ENCODE measurements around the gene ALDH1B1. TPM values are rescaled to one million over a fixed set of nuclear protein-coding genes. Genes with fewer than 3 reads are reported as not detected.

Gene ALDH1B1
- total and polyA plus RNA-seq, 7 donors: 24.9 to 120 (median 46.9) TPM

GRCh38 chr9:38372762-38373619 lies 19.5 kb upstream of the ALDH1B1 start:
- no peaks in the 10 kb centered on the region for H3K4me1 ChIP-seq
- H3K36me3 ChIP-seq (ENCODE audit: insufficient read depth in 1 of 2, low read depth in 1 of 2): no peaks in the 10 kb centered on the region
- H3K4me3 ChIP-seq: no peak overlapping the region
- ATAC-seq: no peak
- no peak for DNase-seq
- H3K27me3 ChIP-seq (ENCODE audit: insufficient read depth in 3 of 3, low read length in 2 of 3): no peaks in the 10 kb centered on the region
- no peaks in the 10 kb centered on the region for H3K9me3 ChIP-seq
- intact Hi-C loops (cut with DNase I): no loop called here
- TF ChIP-seq CTCF (IDR thresholded peaks at IDR 0.05): no peak
- WGBS, 3 donors: 62 to 73% (median 66%) methylated on average over 10 of the region's 10 CpGs
- no peak overlapping the region for H3K27ac ChIP-seq

- H3K9me3 ChIP-seq: no peaks in the 10 kb centered on the region
- no peak for TF ChIP-seq CTCF (IDR thresholded peaks at IDR 0.05)
- ATAC-seq (no peak), DNase-seq (no peak)
- H3K27ac ChIP-seq: no peak overlapping the region
- H3K27me3 ChIP-seq (ENCODE audit: insufficient read depth in 3 of 3, low read length in 2 of 3): no peaks in the 10 kb centered on the region
- intact Hi-C loops (cut with DNase I): no loop called here
- H3K36me3 ChIP-seq (ENCODE audit: insufficient read depth in 1 of 2, low read depth in 1 of 2): no peaks in the 10 kb centered on the region
- H3K4me1 ChIP-seq: no peaks in the 10 kb centered on the region
- H3K4me3 ChIP-seq: no peak overlapping the region
- WGBS, 3 donors: 83 to 89% (median 88%) methylated on average over 3 of the region's 3 CpGs
Observed at GRCh38 chr9:38373679-38374078, 18.8 kb upstream of the ALDH1B1 start.

GRCh38 chr9:38374847-38375571 lies 17.5 kb upstream of the ALDH1B1 start:
- Histone ChIP-seq H3K27me3 (ENCODE audit: insufficient read depth in 3 of 3, low read length in 2 of 3) (no peaks in the 10 kb centered on the region), H3K36me3 (ENCODE audit: insufficient read depth in 1 of 2, low read depth in 1 of 2) (no peaks in the 10 kb centered on the region), H3K9me3 (no peaks in the 10 kb centered on the region), H3K27ac (no peak overlapping the region), H3K4me3 (no peak overlapping the region), H3K4me1 (peaks cover 7% of the 10 kb centered on the region)
- intact Hi-C loops (cut with DNase I): no loop called here
- WGBS, 3 donors: 54 to 73% (median 61%) methylated on average over 5 of the region's 5 CpGs
- ATAC-seq: no peak
- TF ChIP-seq CTCF (IDR thresholded peaks at IDR 0.05): no peak
- no peak for DNase-seq

GRCh38 chr9:38375572-38375963 lies 16.9 kb upstream of the ALDH1B1 start:
- Histone ChIP-seq H3K4me3 (no peak overlapping the region), H3K27ac (no peak overlapping the region), H3K4me1 (peaks cover 13% of the 10 kb centered on the region), H3K9me3 (no peaks in the 10 kb centered on the region), H3K36me3 (ENCODE audit: insufficient read depth in 1 of 2, low read depth in 1 of 2) (no peaks in the 10 kb centered on the region), H3K27me3 (ENCODE audit: insufficient read depth in 3 of 3, low read length in 2 of 3) (no peaks in the 10 kb centered on the region)
- whole genome bisulfite sequencing, 3 donors: 81 to 84% (median 83%) methylated on average over 10 of the region's 10 CpGs
- intact Hi-C loops (cut with DNase I): no loop called here
- no peak for DNase-seq
- no peak for ATAC-seq
- TF ChIP-seq CTCF (IDR thresholded peaks at IDR 0.05): no peak
